NCI-H2029 treated with DMSO at 0.1 percent for 48 hours (cell line): ENCODE data around the gene C9.
"Not testable (repeated sequence)": the region's sequence is repeated elsewhere in the genome, so short reads cannot be mapped to it uniquely, and the experiment has no call there.

Source experiments
- DNase-seq: peaks from one replicate; lab custom pipeline; 2025; lab: John Stamatoyannopoulos, UW

Gene C9

DNA sequence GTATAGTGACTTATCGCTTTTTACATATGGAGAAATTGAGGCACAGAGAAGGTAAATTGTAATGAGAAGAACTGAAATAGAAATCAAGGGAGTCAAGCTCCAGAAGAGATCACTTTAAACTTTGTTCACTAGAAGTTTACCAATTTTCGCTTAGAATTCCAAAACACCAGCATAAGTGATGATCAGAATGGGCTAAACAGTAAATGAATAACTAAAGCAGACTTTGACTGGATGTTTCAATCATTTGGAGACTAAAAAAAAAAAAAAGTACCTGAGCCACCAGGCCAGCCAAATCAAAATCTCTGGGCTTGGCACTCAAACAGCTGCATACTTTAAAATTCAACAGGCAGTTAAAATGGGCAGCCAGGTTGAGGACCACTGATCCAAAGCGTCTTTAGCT, 106.7 kb downstream of the C9 start:
- DNase-seq: no peak

DNA sequence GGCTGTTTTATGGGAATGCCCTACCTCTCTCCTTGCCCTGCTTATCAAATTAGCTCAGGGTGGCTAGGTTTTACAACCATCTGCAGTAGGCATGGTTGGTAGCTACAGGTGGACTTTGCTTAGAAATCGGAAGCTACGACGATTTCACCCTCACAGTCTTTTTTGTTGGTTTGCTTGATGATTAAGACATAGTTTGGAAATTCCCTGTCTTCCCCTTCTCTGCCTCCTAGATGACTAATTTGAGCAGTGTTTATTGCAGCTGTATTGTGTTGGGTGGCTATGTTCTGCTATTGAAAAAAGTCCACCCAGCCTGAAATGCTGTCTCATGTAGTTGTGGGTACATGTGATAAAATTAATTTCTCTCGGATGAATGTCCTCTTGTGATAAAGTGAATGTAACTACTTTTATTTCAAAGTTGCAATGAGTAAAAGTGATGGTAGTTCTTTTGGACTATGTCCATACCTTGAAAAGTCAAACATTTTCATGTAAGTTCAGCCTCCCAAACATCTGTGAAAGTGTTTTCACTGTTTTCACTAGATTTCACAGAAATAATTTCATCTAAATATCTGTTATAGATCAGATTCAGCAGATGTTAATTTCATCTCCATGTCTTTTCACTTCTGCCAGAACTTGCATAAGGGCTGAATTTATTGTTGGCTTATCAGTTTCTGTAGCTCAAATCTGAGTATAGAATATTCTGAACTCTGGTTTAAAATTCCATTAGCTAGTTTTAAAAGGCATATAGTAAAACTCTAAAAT, 107.6 kb downstream of the C9 start:
- DNase-seq: no peak

DNA sequence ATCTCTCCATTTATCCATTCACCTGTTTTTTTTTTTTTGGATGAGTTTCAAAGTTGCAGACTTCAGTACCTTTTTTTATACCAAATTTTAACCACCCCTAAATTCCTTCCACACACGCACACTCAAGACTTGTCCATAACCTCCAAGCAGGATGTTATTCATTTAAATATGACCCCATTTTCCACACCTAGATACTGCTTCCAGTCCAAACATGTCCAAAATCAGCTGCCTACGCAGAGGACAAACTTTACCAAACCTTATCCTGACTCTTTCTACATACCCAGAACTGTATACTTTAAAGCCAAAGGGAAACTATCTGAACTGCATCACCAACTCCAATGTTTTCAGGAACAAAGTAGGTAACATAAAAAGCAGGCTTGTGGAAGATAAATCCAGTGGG, 108.9 kb downstream of the C9 start:
- no peak for DNase-seq

DNA sequence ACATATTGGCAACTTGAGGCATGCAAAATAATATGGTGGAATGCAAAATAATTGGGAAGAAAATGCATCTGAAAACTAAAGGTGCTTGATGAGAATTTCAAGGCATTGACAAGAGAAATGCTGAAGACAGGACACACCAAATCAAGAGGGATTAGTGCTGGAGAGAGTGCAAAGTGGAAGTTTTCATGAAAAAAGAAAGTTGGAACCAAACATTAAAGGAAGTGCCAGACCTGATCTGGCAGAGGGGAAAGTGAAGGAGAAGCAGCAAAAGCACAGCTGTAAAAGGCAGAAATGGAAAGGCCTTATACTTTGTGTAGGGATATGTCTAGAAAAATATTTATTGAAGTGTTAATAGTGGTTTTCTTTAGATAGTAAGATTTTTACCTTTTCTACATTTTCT, 109.6 kb downstream of the C9 start:
- DNase-seq: no peak

DNA sequence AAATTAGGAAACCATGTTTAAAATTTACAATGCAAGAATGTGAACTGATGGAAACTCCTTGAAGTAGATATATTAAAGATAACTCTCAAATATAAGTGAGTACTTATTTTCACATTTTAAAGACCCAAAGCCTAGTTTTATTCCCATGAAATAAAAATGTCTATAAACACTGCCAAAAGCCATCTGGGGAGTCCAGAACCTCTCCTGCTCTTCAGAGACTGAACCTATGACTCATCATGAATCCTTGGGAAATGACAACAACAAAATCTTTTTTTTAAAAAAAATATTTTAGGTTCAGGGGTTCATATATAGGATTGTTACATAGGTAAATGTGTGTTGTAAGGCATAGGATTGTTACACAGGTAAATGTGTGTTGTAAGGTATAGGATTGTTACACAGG, 111.1 kb downstream of the C9 start:
- no peak for DNase-seq

DNA sequence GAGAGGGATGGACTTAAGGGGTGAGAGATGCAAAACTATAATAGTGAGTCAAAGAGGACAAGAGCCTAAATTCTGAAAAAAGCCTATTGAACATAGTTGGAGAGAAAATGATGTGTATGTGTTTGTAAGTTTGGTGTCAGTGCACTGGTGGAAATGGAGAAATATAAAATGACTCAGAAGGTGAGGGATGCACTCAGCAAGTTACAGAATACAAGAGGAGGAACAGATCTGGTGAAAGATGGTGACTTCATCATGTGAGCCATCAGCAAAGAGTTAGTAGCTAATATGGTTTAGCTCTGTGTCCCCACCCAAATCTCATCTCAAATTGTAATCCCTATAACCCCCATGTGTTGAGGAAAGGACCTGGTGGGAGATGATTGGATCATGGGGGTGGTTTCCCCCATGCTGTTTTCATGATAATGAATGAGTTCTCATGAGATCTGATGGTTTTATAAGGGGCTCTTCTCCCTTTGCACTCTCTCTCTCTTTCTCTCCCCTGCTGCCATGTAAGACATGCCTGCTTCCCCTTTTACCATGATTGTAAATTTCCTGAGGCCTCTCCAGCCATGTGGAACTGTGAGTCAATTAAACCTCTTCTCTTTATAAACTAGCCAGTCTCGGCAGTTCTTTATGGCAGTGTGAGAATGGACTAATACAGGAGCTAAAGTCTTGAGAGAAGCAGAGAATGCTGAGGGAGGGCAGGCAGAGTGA, 114.6 kb downstream of the C9 start:
- no peak for DNase-seq

DNA sequence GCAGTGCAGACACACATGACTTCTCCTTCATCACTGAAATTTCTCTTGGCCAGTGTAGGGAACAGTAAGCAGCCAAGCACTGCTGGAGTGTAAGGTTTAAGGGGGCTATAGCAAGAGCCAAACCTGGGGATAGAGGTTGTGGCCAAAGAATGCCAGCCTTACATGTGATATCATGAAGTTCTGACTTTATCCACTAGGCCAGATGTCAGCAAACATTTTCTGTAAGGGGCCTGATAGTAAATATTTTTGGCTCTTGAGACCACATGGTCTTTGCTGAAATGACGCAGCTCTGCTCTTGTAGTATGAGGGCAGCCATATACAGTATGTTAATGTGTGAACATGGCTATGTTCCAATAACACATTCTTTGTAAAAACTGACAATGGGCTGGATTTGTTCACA, 115.2 kb downstream of the C9 start:
- DNase-seq: no peak

DNA sequence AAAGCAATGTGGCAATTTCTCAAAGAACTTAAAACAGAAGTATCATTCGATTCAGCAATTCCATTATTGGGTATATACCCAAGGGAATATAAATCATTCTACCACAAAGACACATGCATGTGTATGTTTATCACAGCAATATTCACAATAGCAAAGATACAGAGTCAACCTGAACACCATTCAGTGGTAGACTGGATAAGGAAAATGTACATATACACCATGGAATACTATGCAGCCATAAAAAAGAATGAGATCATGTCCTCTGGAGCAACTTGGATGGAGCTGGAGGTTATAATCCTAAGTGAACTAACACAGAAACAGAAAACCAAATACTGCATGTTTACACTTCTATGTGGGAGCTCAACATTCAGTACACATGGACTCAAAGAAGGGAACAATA, 123.5 kb downstream of the C9 start:
- no peak for DNase-seq

DNA sequence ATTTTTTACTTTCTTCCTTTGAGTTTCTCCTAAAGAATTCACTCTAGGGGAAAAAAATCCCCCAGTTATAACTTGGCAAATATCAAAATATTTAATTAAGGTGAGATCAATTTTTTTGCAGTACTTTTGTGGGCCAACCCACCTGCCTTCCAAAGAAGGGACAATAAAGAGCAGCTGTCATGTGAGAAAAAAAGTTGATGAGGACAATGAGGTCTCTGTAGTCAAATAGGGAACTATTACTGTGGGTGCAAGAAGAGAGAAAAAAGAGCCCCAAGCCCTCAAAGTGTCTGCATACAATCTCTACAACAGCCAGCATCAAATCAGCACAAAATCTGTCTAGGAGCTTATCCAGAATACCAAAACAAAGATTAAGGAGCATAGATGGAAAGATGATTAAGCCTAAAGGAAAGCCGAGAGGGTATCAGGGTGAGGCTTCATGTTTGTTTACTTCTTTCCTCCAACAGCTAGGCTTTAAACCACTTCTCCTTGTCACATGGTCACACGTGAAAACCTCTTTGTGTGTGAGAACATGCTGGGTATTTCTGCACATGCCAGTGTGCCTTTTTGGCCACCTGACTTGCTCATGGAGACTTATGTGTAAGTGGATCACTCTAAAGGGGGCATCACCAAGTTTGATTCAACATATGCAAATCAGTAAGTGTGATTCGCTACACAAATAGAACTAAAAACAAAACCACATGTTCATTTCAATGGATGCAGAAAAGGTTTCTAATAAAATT, 125.8 kb downstream of the C9 start:
- no peak for DNase-seq

DNA sequence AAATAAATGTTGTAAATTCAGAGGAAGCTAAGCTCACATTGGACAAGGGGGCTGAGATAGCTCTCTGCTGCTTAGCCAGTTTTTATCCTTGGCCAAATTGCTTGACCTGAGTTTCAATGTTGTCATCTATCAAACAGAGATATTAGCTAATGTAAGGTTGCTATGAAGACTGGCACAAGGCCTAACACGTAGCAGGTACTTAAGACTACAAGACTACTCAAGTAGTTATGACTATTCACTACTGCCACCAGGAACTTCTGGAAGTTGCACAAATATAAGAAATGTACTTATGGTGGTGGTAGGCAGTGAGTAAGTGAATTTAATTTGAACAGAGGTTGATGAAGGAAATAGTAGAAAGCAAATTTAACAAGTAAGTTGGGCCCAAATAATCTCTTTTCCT, 127.6 kb downstream of the C9 start:
- no peak for DNase-seq

DNA sequence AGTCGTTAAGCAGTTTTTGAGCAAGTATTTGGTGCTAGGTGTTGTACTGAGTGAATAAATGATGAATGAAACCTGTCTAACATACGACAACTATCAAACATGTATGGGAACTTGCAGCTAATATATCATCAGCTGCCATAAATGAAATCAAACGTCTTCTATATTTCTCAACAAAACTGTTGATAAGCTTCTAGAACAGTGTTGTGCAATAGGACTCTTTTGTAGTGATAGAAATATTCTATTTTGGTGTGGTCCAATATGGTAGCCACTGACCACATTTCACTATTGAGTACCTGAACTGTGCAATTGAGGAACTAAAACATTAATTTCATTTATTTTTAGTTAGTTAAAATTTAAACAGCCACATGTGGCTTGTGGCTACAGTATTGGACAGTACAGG, 128.6 kb downstream of the C9 start:
- DNase-seq: no peak

DNA sequence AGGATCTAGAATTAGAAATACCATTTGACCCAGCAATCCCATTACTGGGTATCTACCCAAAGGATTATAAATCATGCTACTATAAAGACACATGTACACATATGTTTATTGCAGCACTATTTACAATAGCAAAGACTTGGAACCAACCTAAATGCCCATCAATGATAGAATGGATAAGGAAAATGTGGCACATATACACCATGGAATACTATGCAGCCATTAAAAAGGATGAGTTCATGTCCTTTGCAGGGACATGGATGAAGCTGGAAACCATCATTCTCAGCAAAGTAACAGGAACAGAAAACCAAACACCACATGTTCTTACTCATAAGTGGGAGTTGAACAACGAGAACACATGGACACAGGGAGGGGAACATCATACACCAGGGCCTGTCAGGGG, 129.8 kb downstream of the C9 start:
- DNase-seq: not testable (repeated sequence)
